Prostate gland (tissue), 2 donors: ENCODE results near the gene YWHAB. TPM values are rescaled to one million over a fixed set of nuclear protein-coding genes. Genes with fewer than 3 reads are reported as not detected.

ENCODE experiments used
- DNase-seq: peaks from one replicate; pipeline ENCODE4 v3.0.0-alpha.2; 2019; ENCODE audit warnings: low spot score
- H3K27ac ChIP-seq, 2 donors: fragments of 200-600 bp; sonication (generic); 2 replicates each; pipeline ENCODE4 v1.5.1; 2017 to 2019
- H3K27me3 ChIP-seq: fragments of 200-600 bp; sonication (generic); replicated peaks from 2 replicates; pipeline ENCODE4 v1.5.1; 2019; ENCODE audit not compliant: insufficient read depth
- H3K36me3 ChIP-seq, 2 donors: fragments of 200-600 bp; sonication (generic); 1 replicate in 1 of 2; 2 replicates in 1 of 2; pipeline versions ENCODE4 v1.5.1 to v1.8.1; 2017 to 2019
- H3K4me1 ChIP-seq: fragments of 200-600 bp; sonication (generic); replicated peaks from 2 replicates; pipeline ENCODE4 v1.5.1; 2019
- H3K4me3 ChIP-seq, 2 donors: fragments of 200-600 bp; sonication (generic); 2 replicates each; pipeline ENCODE4 v1.5.1; 2017 to 2019
- H3K9me3 ChIP-seq: fragments of 200-600 bp; sonication (generic); 2 replicates; pipeline ENCODE4 v1.5.1; 2017
- CTCF ChIP-seq, 4 experiments: fragments of 200-600 bp in 2 of 4; fragments of 450-650 bp in 2 of 4; sonication (generic) in 2 of 4; IDR thresholded peaks; 1 replicate in 3 of 4; 2 replicates in 1 of 4; pipeline ENCODE4 v1.5.1; 2016 to 2019; ENCODE audit warnings: antibody characterized with exemption in 4 of 4, mild to moderate bottlenecking in 2 of 4, moderate library complexity in 2 of 4
- POLR2A ChIP-seq: fragments of 450-650 bp; IDR thresholded peaks from one replicate; pipeline ENCODE4 v1.6.1; 2016; ENCODE audit warnings: antibody characterized with exemption, mild to moderate bottlenecking
- POLR2AphosphoS5 ChIP-seq: sonication (generic); formaldehyde crosslinking; IDR thresholded peaks from one replicate; pipeline ENCODE4 v1.6.1; 2017; ENCODE audit warnings: antibody characterized with exemption
- WGBS: methylation state at CpG from one replicate; pipeline ENCODE4 v1.1.5; 2018; 5-methylcytosine and 5-hydroxymethylcytosine counted together
- intact Hi-C: fragments of 100-400 bp; cut with DNase I; formaldehyde crosslinking; loops from one replicate; pipeline ENCODE4 v1.14.2; 2022
- total RNA-seq, 2 donors: library from RNA; depleted of rRNA; stranded (reverse); fragments of >200 nt; gene quantifications; one replicate each; pipeline ENCODE4 v1.1.0, GENCODE V29; 2016

Gene YWHAB
- 100 to 1,000 TPM; 122 to 131 TPM for total RNA-seq

GRCh38 chr20:44885392-44886265 lies at the start of gene YWHAB:
YWHAB (plus strand) TSS chr20:44885705; CDS start chr20:44901534, 15,829 bp downstream.
- WGBS: under 1% methylated on average over 40 of the region's 88 CpGs
- intact Hi-C loops: loop anchor here (5.0 kb wide), 1 partner anchor 82 kb away; the partner anchor contains the start of gene STK4
- peak within 1 kb of the TSS; percentile 81 to 100 for H3K4me3 ChIP-seq
- H3K4me1 ChIP-seq: peaks cover 15% of the 10 kb centered on the region
- H3K9me3 ChIP-seq: no peaks in the 10 kb centered on the region
- no peaks in the 10 kb centered on the region for H3K36me3 ChIP-seq
- no peaks in the 10 kb centered on the region for H3K27me3 ChIP-seq
- H3K27ac ChIP-seq: peak within 1 kb of the TSS; percentile 87 to 93
- DNase-seq: peak; percentile 97
- TF ChIP-seq POLR2A: peak; percentile 78
- TF ChIP-seq POLR2AphosphoS5: peak; percentile 94
- no peak for TF ChIP-seq CTCF (IDR thresholded peaks at IDR 0.05)

GRCh38 chr20:44836601-44837120 lies 48.8 kb upstream of the YWHAB start:
- TF ChIP-seq CTCF (IDR thresholded peaks at IDR 0.05) (no peak), POLR2AphosphoS5 (no peak)
- Histone ChIP-seq H3K4me3 (no peak overlapping the region), H3K9me3 (no peaks in the 10 kb centered on the region), H3K27ac (no peak overlapping the region), H3K4me1 (no peaks in the 10 kb centered on the region), H3K36me3 (no peaks in the 10 kb centered on the region), H3K27me3 (peaks cover 3% of the 10 kb centered on the region)
- 72% methylated on average over 12 of the region's 12 CpGs for WGBS
- DNase-seq: no peak
- intact Hi-C loops: no loop called here

- WGBS: 46% methylated on average over 3 of the region's 3 CpGs
- TF ChIP-seq CTCF (IDR thresholded peaks at IDR 0.05): no peak
- no peak for TF ChIP-seq POLR2AphosphoS5
- no peak for TF ChIP-seq POLR2A
- no peak for DNase-seq
These were observed 47.6 kb upstream of the YWHAB start for GRCh38 chr20:44837946-44838345.

GRCh38 chr20:44838521-44838920 lies 47.0 kb upstream of the YWHAB start:
- WGBS: 94% methylated on average over 1 of the region's 1 CpG
- DNase-seq: no peak
- no peaks in the 10 kb centered on the region for H3K4me1 ChIP-seq
- intact Hi-C loops: no loop called here
- no peak overlapping the region for H3K27ac ChIP-seq
- H3K27me3 ChIP-seq: peaks cover 3% of the 10 kb centered on the region
- no peak overlapping the region for H3K4me3 ChIP-seq
- TF ChIP-seq CTCF (IDR thresholded peaks at IDR 0.05) (no peak), POLR2A (no peak), POLR2AphosphoS5 (no peak)
- no peaks in the 10 kb centered on the region for H3K9me3 ChIP-seq
- no peaks in the 10 kb centered on the region for H3K36me3 ChIP-seq

More at GRCh38 chr20:44837946-44838345, 47.6 kb upstream of the YWHAB start:
- intact Hi-C loops: no loop called here
- Histone ChIP-seq H3K4me1 (no peaks in the 10 kb centered on the region), H3K27ac (no peak overlapping the region), H3K9me3 (no peaks in the 10 kb centered on the region), H3K27me3 (peaks cover 3% of the 10 kb centered on the region), H3K36me3 (no peaks in the 10 kb centered on the region), H3K4me3 (no peak overlapping the region)
